Activated T-helper 1 cell treated with anti-CD3 and anti-CD28 coated beads, Interleukin-12 subunit alpha, Interleukin-12 subunit beta, Interleukin-2, Interleukin-4 antibody, amounts not matched to agents 30 ng/mL and 10 ng/mL and 1 ng/mL, durations not matched to agents 14 hours and 24 hours and 36 hours (primary cell): ENCODE measurements around the gene FERMT3. TPM values are rescaled to one million over a fixed set of nuclear protein-coding genes. Genes with fewer than 3 reads are reported as not detected.

Experiments
- DNase-seq: peaks from one replicate; pipeline ENCODE4 v3.0.0; 2021; ENCODE audit warnings: low spot score
- H3K27ac Mint-ChIP-seq: one replicate; pipeline ENCODE4 v1.8.0; 2021; ENCODE audit warnings: mild to moderate bottlenecking, mixed read lengths
- H3K27me3 Mint-ChIP-seq: one replicate; pipeline ENCODE4 v1.8.0; 2022; ENCODE audit warnings: mild to moderate bottlenecking, moderate library complexity, mixed read lengths; ENCODE audit not compliant: insufficient read depth
- H3K36me3 Mint-ChIP-seq: one replicate; pipeline ENCODE4 v1.8.0; 2021; ENCODE audit warnings: low read depth, mixed read lengths
- H3K4me1 Mint-ChIP-seq: one replicate; pipeline ENCODE4 v1.8.0; 2021; ENCODE audit warnings: low read depth, mixed read lengths
- H3K4me3 Mint-ChIP-seq: one replicate; pipeline ENCODE4 v1.8.0; 2021; ENCODE audit warnings: mild to moderate bottlenecking, moderate library complexity, mixed read lengths
- H3K9me3 Mint-ChIP-seq: one replicate; pipeline ENCODE4 v1.8.0; 2021; ENCODE audit warnings: mixed read lengths
- intact Hi-C: fragments of 100-400 bp; cut with micrococcal nuclease; formaldehyde crosslinking; loops from one replicate; pipeline ENCODE4 v1.15.1; 2024
- total RNA-seq: library from RNA; stranded (reverse); gene quantifications from 2 replicates; pipeline ENCODE4 v1.2.3, GENCODE V29; 2022

Gene FERMT3
- total RNA-seq, 1 donor from 2014 or later: 211 TPM

DNA sequence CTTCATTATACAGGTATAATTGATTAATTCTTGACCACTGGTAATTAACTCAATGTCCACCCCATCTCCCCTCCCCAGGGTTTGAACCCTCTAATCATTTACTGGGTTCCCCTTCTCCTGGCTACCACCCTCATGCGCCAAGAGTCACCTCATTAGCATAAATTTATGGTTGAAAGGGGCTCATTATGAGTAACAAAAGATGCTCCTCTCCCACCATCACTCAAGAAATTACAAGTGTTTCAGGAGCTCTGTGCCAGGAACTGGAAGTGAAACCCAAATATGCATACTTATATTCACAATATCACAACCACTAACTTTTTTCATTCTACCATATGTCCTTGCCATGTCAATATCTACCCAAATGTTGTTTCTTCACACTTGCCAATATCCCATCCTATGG is 28.3 kb upstream of the FERMT3 start:
- Mint-ChIP-seq H3K27ac (no peak overlapping the region), H3K4me3 (no peak overlapping the region), H3K4me1 (peaks cover 32% of the 10 kb centered on the region), H3K27me3 (peaks cover 2% of the 10 kb centered on the region), H3K9me3 (peaks cover 7% of the 10 kb centered on the region), H3K36me3 (peaks cover 3% of the 10 kb centered on the region)
- intact Hi-C loops: no loop called here
- DNase-seq: no peak

- intact Hi-C loops: no loop called here
- H3K27me3 Mint-ChIP-seq: peaks cover 1% of the 10 kb centered on the region
- peaks cover 7% of the 10 kb centered on the region for H3K36me3 Mint-ChIP-seq
- DNase-seq: no peak
- H3K4me3 Mint-ChIP-seq: no peak overlapping the region
- peaks cover 40% of the 10 kb centered on the region for H3K4me1 Mint-ChIP-seq
- H3K9me3 Mint-ChIP-seq: peaks cover 3% of the 10 kb centered on the region
- no peak overlapping the region for H3K27ac Mint-ChIP-seq
Measured at GRCh38 chr11:64178951-64179639, 27.4 kb upstream of the FERMT3 start.

- Mint-ChIP-seq H3K36me3 (peaks cover 7% of the 10 kb centered on the region), H3K27ac (no peak overlapping the region), H3K9me3 (no peaks in the 10 kb centered on the region), H3K27me3 (no peaks in the 10 kb centered on the region), H3K4me1 (peaks cover 40% of the 10 kb centered on the region), H3K4me3 (no peak overlapping the region)
- no peak for DNase-seq
- intact Hi-C loops: no loop called here
Measured at GRCh38 chr11:64180891-64181290, 25.6 kb upstream of the FERMT3 start.

- no peaks in the 10 kb centered on the region for H3K9me3 Mint-ChIP-seq
- peak; percentile 27 for DNase-seq
- peak overlapping the region; percentile 30 for H3K4me3 Mint-ChIP-seq
- peaks cover 2% of the 10 kb centered on the region for H3K27me3 Mint-ChIP-seq
- no peak overlapping the region for H3K27ac Mint-ChIP-seq
- peaks cover 9% of the 10 kb centered on the region for H3K36me3 Mint-ChIP-seq
- intact Hi-C loops: no loop called here
- H3K4me1 Mint-ChIP-seq: peaks cover 36% of the 10 kb centered on the region
Measured at GRCh38 chr11:64181506-64182411, 24.8 kb upstream of the FERMT3 start.

DNA sequence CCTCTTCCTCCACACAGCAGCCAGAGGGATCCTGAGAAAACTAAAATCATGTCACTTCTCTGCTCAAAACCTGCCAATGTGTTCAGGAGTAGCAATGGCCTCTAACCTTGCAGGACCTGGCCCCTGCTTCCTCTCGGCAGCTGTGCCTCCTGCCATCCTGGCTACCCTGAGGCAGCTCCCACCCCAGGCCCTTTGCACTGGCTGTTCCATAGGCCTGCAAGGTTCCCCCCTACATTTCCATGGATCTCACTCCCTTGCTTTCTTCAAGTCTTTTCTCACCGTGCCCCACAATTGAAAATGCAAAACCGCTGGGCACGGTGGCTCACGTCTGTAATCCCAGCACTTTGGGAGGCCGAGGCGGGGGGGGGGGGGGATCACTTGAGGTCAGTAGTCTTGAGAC is 22.6 kb upstream of the FERMT3 start:
- H3K4me3 Mint-ChIP-seq: peak overlapping the region; percentile 95

GRCh38 chr11:64185175-64185692 is 21.3 kb upstream of the FERMT3 start:
- Mint-ChIP-seq H3K27ac (peak overlapping the region; percentile 78), H3K36me3 (peaks cover 17% of the 10 kb centered on the region), H3K4me1 (peaks cover 33% of the 10 kb centered on the region), H3K4me3 (peak overlapping the region; percentile 95), H3K9me3 (no peaks in the 10 kb centered on the region), H3K27me3 (peaks cover 2% of the 10 kb centered on the region)
- no peak for DNase-seq
- intact Hi-C loops: loop anchor here (1.0 kb wide), 6 partner anchors 22 to 347 kb away; partner anchors contain the start of genes COX8A, DNAJC4 and GPR137

More for the DNA sequence above, 22.6 kb upstream of the FERMT3 start:
- H3K9me3 Mint-ChIP-seq: no peaks in the 10 kb centered on the region
- H3K36me3 Mint-ChIP-seq: peaks cover 12% of the 10 kb centered on the region
- intact Hi-C loops: no loop called here
- no peak for DNase-seq
- H3K4me1 Mint-ChIP-seq: peaks cover 28% of the 10 kb centered on the region
- no peak overlapping the region for H3K27ac Mint-ChIP-seq
- H3K27me3 Mint-ChIP-seq: peaks cover 2% of the 10 kb centered on the region

- intact Hi-C loops: loop anchor here (1.0 to 2.0 kb wide), 9 partner anchors 19 to 593 kb away; partner anchors contain the start of genes COX8A, DNAJC4, ESRRA and GPR137
Measured at GRCh38 chr11:64185693-64186491, 20.6 kb upstream of the FERMT3 start, which contains the start of gene STIP1. TSS of gene STIP1 (plus strand) at chr11:64186171. CDS start at chr11:64186262, 91 bp downstream.

DNA sequence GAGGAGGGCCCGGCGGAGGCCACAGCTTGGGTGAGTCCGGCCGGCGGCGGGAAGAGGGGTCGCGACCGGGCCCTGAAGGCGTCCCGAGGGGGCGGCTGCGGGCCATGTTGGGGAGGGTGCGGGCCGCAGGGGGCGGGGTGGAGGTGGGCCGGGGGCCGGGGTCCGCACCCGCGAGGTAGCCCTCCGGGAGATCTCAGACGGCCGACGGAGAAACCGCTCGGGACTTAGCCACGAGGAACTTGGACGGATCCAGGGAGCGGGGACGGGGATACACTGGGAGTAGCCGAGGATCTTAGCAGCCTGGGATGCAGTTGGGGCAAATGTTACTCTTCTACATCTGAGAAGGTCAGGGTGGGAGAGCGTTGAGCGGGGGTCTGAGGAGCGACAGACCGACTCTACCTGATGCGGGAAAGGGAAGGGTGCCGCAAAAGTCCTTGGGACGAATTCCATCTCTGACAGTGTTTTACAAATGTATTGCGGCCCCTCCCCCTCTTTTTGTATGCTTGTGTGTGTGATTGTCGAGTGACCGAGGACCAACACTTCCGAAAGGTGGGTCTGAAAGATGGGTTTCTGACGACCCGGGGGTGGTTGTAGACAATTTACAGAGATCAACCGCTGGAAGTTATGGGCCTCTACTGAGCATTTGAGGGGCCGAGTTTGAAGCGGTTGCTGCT is 19.9 kb upstream of the FERMT3 start:
- Mint-ChIP-seq H3K27ac (no peak overlapping the region), H3K27me3 (peaks cover 2% of the 10 kb centered on the region), H3K36me3 (peaks cover 19% of the 10 kb centered on the region), H3K4me3 (no peak overlapping the region), H3K9me3 (no peaks in the 10 kb centered on the region), H3K4me1 (peaks cover 34% of the 10 kb centered on the region)
- intact Hi-C loops: loop anchor here (1.0 to 2.0 kb wide), 6 partner anchors 11 to 592 kb away; partner anchors contain the start of genes ESRRA, FKBP2, MACROD1 and SF1
- DNase-seq: peak; percentile 34

More at GRCh38 chr11:64185693-64186491, 20.6 kb upstream of the FERMT3 start, which contains the start of gene STIP1:
- peak; percentile 99 for DNase-seq
- H3K27me3 Mint-ChIP-seq: peaks cover 2% of the 10 kb centered on the region
- H3K4me3 Mint-ChIP-seq: peak within 1 kb of the TSS; percentile 95
- H3K27ac Mint-ChIP-seq: peak within 1 kb of the TSS; percentile 99
- H3K9me3 Mint-ChIP-seq: no peaks in the 10 kb centered on the region
- H3K36me3 Mint-ChIP-seq: peaks cover 19% of the 10 kb centered on the region
- H3K4me1 Mint-ChIP-seq: peaks cover 39% of the 10 kb centered on the region

GRCh38 chr11:64192434-64192833 is 14.1 kb upstream of the FERMT3 start:
- no peak for DNase-seq
- no peak overlapping the region for H3K27ac Mint-ChIP-seq
- H3K4me1 Mint-ChIP-seq: peaks cover 41% of the 10 kb centered on the region
- H3K4me3 Mint-ChIP-seq: no peak overlapping the region
- peaks cover 50% of the 10 kb centered on the region for H3K36me3 Mint-ChIP-seq
- H3K27me3 Mint-ChIP-seq: no peaks in the 10 kb centered on the region
- no peaks in the 10 kb centered on the region for H3K9me3 Mint-ChIP-seq
- intact Hi-C loops: no loop called here

DNA sequence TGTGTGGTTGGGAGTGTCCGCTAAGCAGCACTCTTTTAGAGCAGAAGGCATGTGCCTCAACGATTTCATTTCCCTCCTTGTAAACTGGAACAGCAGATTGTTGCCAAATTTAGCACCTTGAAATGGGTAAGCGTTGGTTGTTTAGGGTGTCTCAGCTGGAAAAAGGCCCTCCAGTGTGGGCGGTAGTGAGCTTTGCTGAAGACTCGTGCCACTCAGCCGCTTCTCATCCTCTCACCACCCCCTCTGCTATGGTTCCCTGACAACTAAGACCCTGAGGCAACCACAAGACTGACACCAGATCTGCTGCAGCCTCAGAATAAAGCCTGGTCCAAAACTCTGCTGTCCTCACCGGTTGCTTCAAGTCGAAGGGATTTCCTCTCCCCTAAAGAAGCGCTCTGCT is 9.9 kb upstream of the FERMT3 start:
- H3K4me1 Mint-ChIP-seq: peaks cover 35% of the 10 kb centered on the region
- peaks cover 58% of the 10 kb centered on the region for H3K36me3 Mint-ChIP-seq
- no peak overlapping the region for H3K4me3 Mint-ChIP-seq
- no peaks in the 10 kb centered on the region for H3K9me3 Mint-ChIP-seq
- DNase-seq: no peak
- intact Hi-C loops: loop anchor here (1.0 kb wide), 1 partner anchor 9 kb away; no protein-coding TSS in a partner anchor
- H3K27ac Mint-ChIP-seq: no peak overlapping the region
- H3K27me3 Mint-ChIP-seq: no peaks in the 10 kb centered on the region

DNA sequence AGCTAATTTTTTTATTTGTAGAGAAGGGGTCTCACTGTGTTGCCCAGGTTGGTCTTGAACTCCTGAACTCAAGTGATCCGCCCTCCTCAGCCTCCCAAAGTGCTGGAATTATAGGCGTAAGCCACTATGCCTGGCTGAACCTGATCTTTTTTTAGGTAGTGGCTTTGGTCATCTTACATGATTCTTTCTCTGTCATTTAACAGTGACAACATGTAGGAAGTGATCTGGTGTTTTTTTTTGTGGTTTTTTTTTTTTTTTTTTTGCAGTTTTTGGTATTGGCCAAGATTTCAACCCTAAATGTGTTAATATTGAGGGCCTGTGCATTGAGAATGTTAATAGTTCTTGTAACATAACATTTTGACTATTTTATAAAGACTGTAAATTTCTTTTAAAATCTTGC is 8.0 kb upstream of the FERMT3 start:
- no peaks in the 10 kb centered on the region for H3K27me3 Mint-ChIP-seq
- intact Hi-C loops: no loop called here
- H3K4me3 Mint-ChIP-seq: no peak overlapping the region
- no peak for DNase-seq
- H3K27ac Mint-ChIP-seq: no peak overlapping the region
- H3K36me3 Mint-ChIP-seq: peaks cover 58% of the 10 kb centered on the region
- no peaks in the 10 kb centered on the region for H3K9me3 Mint-ChIP-seq
- H3K4me1 Mint-ChIP-seq: peaks cover 28% of the 10 kb centered on the region
